Left lobe of liver (tissue), 2 donors: ENCODE results near the gene CEBPB. TPM values are rescaled to one million over a fixed set of nuclear protein-coding genes. Genes with fewer than 3 reads are reported as not detected.
A peak's percentile ranks its signal among the peaks of the same experiment; 100 is the strongest.
"Not testable (repeated sequence)": the region's sequence is repeated elsewhere in the genome, so short reads cannot be mapped to it uniquely, and the experiment has no call there.

ENCODE experiments used
- ATAC-seq: fragments of 200-7000 bp; cut with Tn5 transposase; one replicate; pipeline ENCODE4 v1.9.1; 2020; ENCODE audit warnings: mild to moderate bottlenecking, moderate library complexity
- DNase-seq: peaks from one replicate; pipeline ENCODE4 v3.0.0-alpha.2; 2020; ENCODE audit warnings: low spot score
- total RNA-seq: library from RNA; stranded (reverse); gene quantifications from one replicate; pipeline ENCODE4 v1.2.1, GENCODE V29; 2021
- donor health status: DM: no; HTN: no; CAD: no; lungs with moderate emphysema.
- donor health status: DM: no; HTN: yes; CAD: no.

CEBPB gene
- 215 TPM for total RNA-seq

GRCh38 chr20:50190251-50191064 is at the start of gene CEBPB:
TSS of gene CEBPB (plus strand) at chr20:50190830. CDS start at chr20:50191034, 204 bp downstream.
- DNase-seq (peak; percentile 97), ATAC-seq (peak; percentile 56)

GRCh38 chr20:50141018-50141675 is 49.5 kb upstream of the CEBPB start:
- DNase-seq (no peak), ATAC-seq (no peak)

GRCh38 chr20:50141811-50142561 is 48.6 kb upstream of the CEBPB start:
- DNase-seq (no peak), ATAC-seq (no peak)

GRCh38 chr20:50142812-50143211 is 47.8 kb upstream of the CEBPB start:
- ATAC-seq (no peak), DNase-seq (no peak)

- ATAC-seq (peak; percentile 78), DNase-seq (peak; percentile 70)
These were observed 46.3 kb upstream of the CEBPB start for GRCh38 chr20:50144362-50144761.

GRCh38 chr20:50145566-50145965 is 45.1 kb upstream of the CEBPB start:
- DNase-seq (no peak), ATAC-seq (no peak)

GRCh38 chr20:50146214-50146613 is 44.4 kb upstream of the CEBPB start:
- no peak for ATAC-seq
- no peak for DNase-seq

- peak; percentile 16 for ATAC-seq
These were observed 43.6 kb upstream of the CEBPB start for GRCh38 chr20:50146732-50147662.

GRCh38 chr20:50149481-50150254 is 41.0 kb upstream of the CEBPB start:
- ATAC-seq (no peak), DNase-seq (no peak)

More at GRCh38 chr20:50146732-50147662, 43.6 kb upstream of the CEBPB start:
- DNase-seq, result no peak

GRCh38 chr20:50151034-50151743 is 39.4 kb upstream of the CEBPB start:
- DNase-seq (no peak), ATAC-seq (no peak)

- no peak for DNase-seq
- ATAC-seq, result no peak
These were observed 38.1 kb upstream of the CEBPB start for GRCh38 chr20:50152394-50153152.

GRCh38 chr20:50153153-50153499 is 37.5 kb upstream of the CEBPB start:
- DNase-seq (no peak), ATAC-seq (no peak)

GRCh38 chr20:50153500-50154377 is 36.9 kb upstream of the CEBPB start, which contains the start of gene PEDS1:
TSS of gene PEDS1 (minus strand) at chr20:50153723. CDS start at chr20:50153637, 86 bp downstream.
- DNase-seq (peak; percentile 93), ATAC-seq (peak; percentile 94)

- not testable (repeated sequence) for DNase-seq, ATAC-seq
These were observed 29.1 kb upstream of the CEBPB start for GRCh38 chr20:50161494-50161893.

GRCh38 chr20:50163570-50164317 is 26.9 kb upstream of the CEBPB start:
- DNase-seq, result no peak
- no peak for ATAC-seq
